Astrocyte (in vitro differentiated cells and primary cell): ENCODE results near the gene PAX5. TPM values are rescaled to one million over a fixed set of nuclear protein-coding genes. Genes with fewer than 3 reads are reported as not detected.

Experiments
- DNase-seq: peaks from one replicate; pipeline ENCODE4 v3.0.0-alpha.2; 2010; ENCODE audit warnings: low read depth
- FAIRE-seq: peaks from 2 replicates; lab custom pipeline; 2011; peaks lifted over from hg19 to GRCh38; lab: Jason Lieb, UNC
- H2AFZ ChIP-seq: 2 replicates; pipeline ENCODE4 v1.6.0; 2012; ENCODE audit warnings: low read depth, low read length, inconsistent platforms
- H3K27ac ChIP-seq: 2 replicates; pipeline ENCODE4 v1.5.1; 2011; ENCODE audit warnings: low read depth, low read length, inconsistent platforms
- H3K27me3 ChIP-seq: 2 replicates; pipeline ENCODE4 v1.6.0; 2011; ENCODE audit warnings: low read length, inconsistent platforms; ENCODE audit not compliant: insufficient read depth
- H3K36me3 ChIP-seq: 2 replicates; pipeline ENCODE4 v1.5.1; 2011; ENCODE audit warnings: low read length, inconsistent platforms; ENCODE audit not compliant: insufficient read depth
- H3K4me1 ChIP-seq: 2 replicates; pipeline ENCODE4 v1.5.1; 2011; ENCODE audit warnings: low read length, inconsistent platforms; ENCODE audit not compliant: insufficient read depth
- H3K4me2 ChIP-seq: 2 replicates; pipeline ENCODE4 v1.6.0; 2012; ENCODE audit warnings: low read length, inconsistent platforms
- H3K4me3 ChIP-seq: 2 replicates; pipeline ENCODE4 v1.5.1; 2011; ENCODE audit warnings: low read depth, mild to moderate bottlenecking, low read length, inconsistent platforms; ENCODE audit not compliant: insufficient read depth
- H3K79me2 ChIP-seq: 2 replicates; pipeline ENCODE4 v1.6.0; 2012; ENCODE audit warnings: mild to moderate bottlenecking, low read length, inconsistent platforms; ENCODE audit not compliant: insufficient read depth
- H3K9ac ChIP-seq: 2 replicates; pipeline ENCODE4 v1.6.0; 2012; ENCODE audit warnings: mild to moderate bottlenecking, low read length, inconsistent platforms
- H3K9me3 ChIP-seq: 2 replicates; pipeline ENCODE4 v1.5.1; 2012; ENCODE audit warnings: low read depth, mild to moderate bottlenecking, low read length, inconsistent platforms; ENCODE audit not compliant: insufficient read depth
- H4K20me1 ChIP-seq: 2 replicates; pipeline ENCODE4 v1.6.0; 2012; ENCODE audit warnings: low read length, inconsistent platforms; ENCODE audit not compliant: insufficient read depth
- H3K27ac Mint-ChIP-seq: one replicate; pipeline ENCODE4 v1.8.0; 2021; ENCODE audit warnings: mild to moderate bottlenecking, mixed read lengths; ENCODE audit not compliant: unreplicated experiment
- H3K27me3 Mint-ChIP-seq: one replicate; pipeline ENCODE4 v1.8.0; 2021; ENCODE audit warnings: low read depth, mixed read lengths; ENCODE audit not compliant: unreplicated experiment
- H3K36me3 Mint-ChIP-seq: one replicate; pipeline ENCODE4 v1.8.0; 2021; ENCODE audit warnings: low read depth, mixed read lengths; ENCODE audit not compliant: unreplicated experiment
- H3K4me1 Mint-ChIP-seq: one replicate; pipeline ENCODE4 v1.8.0; 2021; ENCODE audit warnings: low read depth, mixed read lengths; ENCODE audit not compliant: unreplicated experiment
- H3K4me3 Mint-ChIP-seq: one replicate; pipeline ENCODE4 v1.8.0; 2021; ENCODE audit warnings: mild to moderate bottlenecking, moderate library complexity, mixed read lengths; ENCODE audit not compliant: unreplicated experiment
- H3K9me3 Mint-ChIP-seq: one replicate; pipeline ENCODE4 v1.8.0; 2021; ENCODE audit warnings: mild to moderate bottlenecking, mixed read lengths; ENCODE audit not compliant: unreplicated experiment
- EZH2 ChIP-seq: IDR thresholded peaks from 2 replicates; pipeline ENCODE4 v1.6.1; 2012; ENCODE audit warnings: mild to moderate bottlenecking, low read length, inconsistent platforms; ENCODE audit not compliant: insufficient read depth
- total RNA-seq: library from RNA; stranded (reverse); gene quantifications from 2 replicates; pipeline ENCODE4 v1.2.1, GENCODE V29; 2021
- TF ChIP-seq, protein P1 (sequence below): IDR thresholded peaks from 2 replicates; pipeline ENCODE4 v1.5.1; 2011; ENCODE audit warnings: low read depth, mild to moderate bottlenecking, inconsistent platforms, low read length, moderate library complexity; ENCODE audit not compliant: insufficient read depth

The PAX5 gene
- total RNA-seq, 1 donor from 2014 or later: not detected

- no peak overlapping the region for H3K27ac ChIP-seq
- no peaks in the 10 kb centered on the region for H3K4me1 ChIP-seq
- no peak for FAIRE-seq
- H3K4me3 Mint-ChIP-seq: no peak overlapping the region
- H3K4me1 Mint-ChIP-seq: no peaks in the 10 kb centered on the region
- peaks cover 39% of the 10 kb centered on the region for H3K27me3 ChIP-seq
- no peak overlapping the region for H3K4me3 ChIP-seq
- TF ChIP-seq, protein P1, sequence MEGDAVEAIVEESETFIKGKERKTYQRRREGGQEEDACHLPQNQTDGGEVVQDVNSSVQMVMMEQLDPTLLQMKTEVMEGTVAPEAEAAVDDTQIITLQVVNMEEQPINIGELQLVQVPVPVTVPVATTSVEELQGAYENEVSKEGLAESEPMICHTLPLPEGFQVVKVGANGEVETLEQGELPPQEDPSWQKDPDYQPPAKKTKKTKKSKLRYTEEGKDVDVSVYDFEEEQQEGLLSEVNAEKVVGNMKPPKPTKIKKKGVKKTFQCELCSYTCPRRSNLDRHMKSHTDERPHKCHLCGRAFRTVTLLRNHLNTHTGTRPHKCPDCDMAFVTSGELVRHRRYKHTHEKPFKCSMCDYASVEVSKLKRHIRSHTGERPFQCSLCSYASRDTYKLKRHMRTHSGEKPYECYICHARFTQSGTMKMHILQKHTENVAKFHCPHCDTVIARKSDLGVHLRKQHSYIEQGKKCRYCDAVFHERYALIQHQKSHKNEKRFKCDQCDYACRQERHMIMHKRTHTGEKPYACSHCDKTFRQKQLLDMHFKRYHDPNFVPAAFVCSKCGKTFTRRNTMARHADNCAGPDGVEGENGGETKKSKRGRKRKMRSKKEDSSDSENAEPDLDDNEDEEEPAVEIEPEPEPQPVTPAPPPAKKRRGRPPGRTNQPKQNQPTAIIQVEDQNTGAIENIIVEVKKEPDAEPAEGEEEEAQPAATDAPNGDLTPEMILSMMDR: no peak
- TF ChIP-seq EZH2: no peak
- peaks cover 62% of the 10 kb centered on the region for H3K27me3 Mint-ChIP-seq
- H3K36me3 Mint-ChIP-seq: no peaks in the 10 kb centered on the region
- no peak for DNase-seq
- H3K79me2 ChIP-seq: no peaks in the 10 kb centered on the region
- H3K4me2 ChIP-seq: no peak overlapping the region
- H3K9me3 Mint-ChIP-seq: peaks cover 2% of the 10 kb centered on the region
- H4K20me1 ChIP-seq: no peaks in the 10 kb centered on the region
- no peak overlapping the region for H3K9ac ChIP-seq
- no peaks in the 10 kb centered on the region for H3K36me3 ChIP-seq
- no peak overlapping the region for H2AFZ ChIP-seq
- H3K9me3 ChIP-seq: no peaks in the 10 kb centered on the region
- no peak overlapping the region for H3K27ac Mint-ChIP-seq
Observed at GRCh38 chr9:36822201-36822600, 211.9 kb downstream of the PAX5 start.

- H3K4me1 Mint-ChIP-seq: no peaks in the 10 kb centered on the region
- DNase-seq: no peak
- no peak overlapping the region for H3K4me3 Mint-ChIP-seq
- Histone ChIP-seq H3K36me3 (no peaks in the 10 kb centered on the region), H3K9ac (no peak overlapping the region), H3K4me1 (no peaks in the 10 kb centered on the region), H3K4me3 (no peak overlapping the region), H3K4me2 (no peak overlapping the region), H3K27ac (no peak overlapping the region), H4K20me1 (no peaks in the 10 kb centered on the region), H3K27me3 (peaks cover 39% of the 10 kb centered on the region), H3K79me2 (no peaks in the 10 kb centered on the region), H3K9me3 (no peaks in the 10 kb centered on the region), H2AFZ (no peak overlapping the region)
- TF ChIP-seq EZH2: no peak
- TF ChIP-seq, protein P1: no peak
- H3K27ac Mint-ChIP-seq: no peak overlapping the region
- no peaks in the 10 kb centered on the region for H3K36me3 Mint-ChIP-seq
- FAIRE-seq: no peak
- H3K9me3 Mint-ChIP-seq: no peaks in the 10 kb centered on the region
- peaks cover 66% of the 10 kb centered on the region for H3K27me3 Mint-ChIP-seq
Observed at GRCh38 chr9:36820392-36820861, 213.6 kb downstream of the PAX5 start.
